ENCODE data around the gene AQP12B.

AQP12B gene

GRCh38 chr2:240721596-240722180, 39.0 kb upstream of the AQP12B start:
- no peak for ATAC-seq
- no peak for TF ChIP-seq ISL1 (CRISPR knock-in tag; IDR thresholded peaks at IDR 0.05)
- no peak for TF ChIP-seq PPARA (CRISPR knock-in tag; IDR thresholded peaks at IDR 0.05; ENCODE audit: borderline replicate concordance)
- TF ChIP-seq CSRNP3 (CRISPR knock-in tag; IDR thresholded peaks at IDR 0.05) = no peak
- TF ChIP-seq TSHZ2 (CRISPR knock-in tag; IDR thresholded peaks at IDR 0.05) = no peak
- no peak for TF ChIP-seq OSR1 (CRISPR knock-in tag; IDR thresholded peaks at IDR 0.05)
- no peak for TF ChIP-seq ZNF8 (CRISPR knock-in tag; IDR thresholded peaks at IDR 0.05)
- TF ChIP-seq ZFP30 (CRISPR knock-in tag; IDR thresholded peaks at IDR 0.05) = no peak
- no peak for TF ChIP-seq SNAI2 (CRISPR knock-in tag; IDR thresholded peaks at IDR 0.05)
- no peak for TF ChIP-seq POU6F1 (CRISPR knock-in tag; IDR thresholded peaks at IDR 0.05; ENCODE audit: borderline replicate concordance, low read depth)
- TF ChIP-seq GLIS3 (CRISPR knock-in tag; IDR thresholded peaks at IDR 0.05) = no peak
- TF ChIP-seq ZNF565 (CRISPR knock-in tag; conservative IDR thresholded peaks at IDR 0.05; ENCODE audit: low read depth) = no peak
- no peak for TF ChIP-seq TOX (CRISPR knock-in tag; IDR thresholded peaks at IDR 0.05; ENCODE audit: borderline replicate concordance)
- TF ChIP-seq BACH2 (CRISPR knock-in tag; IDR thresholded peaks at IDR 0.05; ENCODE audit: borderline replicate concordance) = no peak
- no peak for TF ChIP-seq PATZ1 (CRISPR knock-in tag; IDR thresholded peaks at IDR 0.05; ENCODE audit: borderline replicate concordance)
- TF ChIP-seq ARNTL (CRISPR knock-in tag; IDR thresholded peaks at IDR 0.05; ENCODE audit: borderline replicate concordance, low read depth) = no peak
- TF ChIP-seq ZFP3 (CRISPR knock-in tag; IDR thresholded peaks at IDR 0.05) = no peak
- no peak for TF ChIP-seq ZC3H10 (CRISPR knock-in tag; IDR thresholded peaks at IDR 0.05)
- TF ChIP-seq ZNF70 (CRISPR knock-in tag; IDR thresholded peaks at IDR 0.05) = no peak
- no peak for TF ChIP-seq CREB5 (CRISPR knock-in tag; IDR thresholded peaks at IDR 0.05; ENCODE audit: low read depth)

GRCh38 chr2:240720686-240721595, 38.3 kb upstream of the AQP12B start:
- ATAC-seq = no peak
- TF ChIP-seq CSDC2 (CRISPR knock-in tag; IDR thresholded peaks at IDR 0.05) (no peak), RARB (CRISPR knock-in tag; IDR thresholded peaks at IDR 0.05) (no peak), ZFP30 (CRISPR knock-in tag; IDR thresholded peaks at IDR 0.05) (no peak), POU6F1 (CRISPR knock-in tag; IDR thresholded peaks at IDR 0.05; ENCODE audit: borderline replicate concordance, low read depth) (no peak), ZNF8 (CRISPR knock-in tag; IDR thresholded peaks at IDR 0.05) (no peak), SNAI2 (CRISPR knock-in tag; IDR thresholded peaks at IDR 0.05) (no peak), GLIS3 (CRISPR knock-in tag; IDR thresholded peaks at IDR 0.05) (no peak), BACH2 (CRISPR knock-in tag; IDR thresholded peaks at IDR 0.05; ENCODE audit: borderline replicate concordance) (no peak), ZNF565 (CRISPR knock-in tag; conservative IDR thresholded peaks at IDR 0.05; ENCODE audit: low read depth) (no peak), ZFP3 (CRISPR knock-in tag; IDR thresholded peaks at IDR 0.05) (no peak), TSHZ2 (CRISPR knock-in tag; IDR thresholded peaks at IDR 0.05) (no peak), ARNTL (CRISPR knock-in tag; IDR thresholded peaks at IDR 0.05; ENCODE audit: borderline replicate concordance, low read depth) (no peak)

All from SK-N-SH treated with all-trans-retinoic acid at 6 μM for 48 hours (cell line).